HG02642 (cell line): ENCODE results near the gene SIGLEC10.
"Not testable (repeated sequence)": the region's sequence is repeated elsewhere in the genome, so short reads cannot be mapped to it uniquely, and the experiment has no call there.

ENCODE experiments used
- ATAC-seq: cut with Tn5 transposase; IDR thresholded peaks from one replicate; pipeline ENCODE4 v1.9.1; 2021; ENCODE audit warnings: mild to moderate bottlenecking; ENCODE audit not compliant: unreplicated experiment, poor library complexity

SIGLEC10 gene

GRCh38 chr19:51417107-51417809, at the start of gene SIGLEC10:
Gene SIGLEC10, minus strand, starts transcription at chr19:51417642. Its CDS starts 61 bp downstream, at chr19:51417581.
- ATAC-seq, result peak; percentile 58

GRCh38 chr19:51466723-51467122, 49.3 kb upstream of the SIGLEC10 start:
- ATAC-seq, result no peak

- ATAC-seq, result not testable (repeated sequence)
Observed at GRCh38 chr19:51463976-51464581, 46.6 kb upstream of the SIGLEC10 start.

- ATAC-seq, result no peak
Observed at GRCh38 chr19:51462681-51463080, 45.2 kb upstream of the SIGLEC10 start.

GRCh38 chr19:51462276-51462675, 44.8 kb upstream of the SIGLEC10 start:
- no peak for ATAC-seq

GRCh38 chr19:51461723-51462161, 44.3 kb upstream of the SIGLEC10 start:
- ATAC-seq, result no peak

GRCh38 chr19:51460164-51460992, 42.9 kb upstream of the SIGLEC10 start:
- no peak for ATAC-seq

- ATAC-seq, result no peak
Observed at GRCh38 chr19:51458899-51459505, 41.6 kb upstream of the SIGLEC10 start.

- no peak for ATAC-seq
Observed at GRCh38 chr19:51458051-51458645, 40.7 kb upstream of the SIGLEC10 start, which contains the start of gene SIGLEC8. Gene SIGLEC8, minus strand, starts transcription at chr19:51458454. Its CDS starts 67 bp downstream, at chr19:51458387.

GRCh38 chr19:51457351-51458013, 40.0 kb upstream of the SIGLEC10 start:
- ATAC-seq, result no peak

- no peak for ATAC-seq
Observed at GRCh38 chr19:51456541-51457290, 39.3 kb upstream of the SIGLEC10 start.

- no peak for ATAC-seq
Observed at GRCh38 chr19:51450730-51451307, 33.4 kb upstream of the SIGLEC10 start.

GRCh38 chr19:51448411-51449016, 31.1 kb upstream of the SIGLEC10 start:
- no peak for ATAC-seq

- no peak for ATAC-seq
Observed at GRCh38 chr19:51448011-51448410, 30.6 kb upstream of the SIGLEC10 start.

- ATAC-seq, result not testable (repeated sequence)
Observed at GRCh38 chr19:51447510-51447909, 30.1 kb upstream of the SIGLEC10 start.

GRCh38 chr19:51441410-51442390, 24.3 kb upstream of the SIGLEC10 start:
- ATAC-seq, result peak; percentile 86

- no peak for ATAC-seq
Observed at GRCh38 chr19:51440846-51441409, 23.5 kb upstream of the SIGLEC10 start.
